Measurements from ENCODE around the gene SLC41A1. TPM values are rescaled to one million over a fixed set of nuclear protein-coding genes. Genes with fewer than 3 reads are reported as not detected.

Gene SLC41A1
- total RNA-seq, 1 experiment from 2014 or later = 49.7 TPM

- BruUV-seq (replicated peaks) = no TSS peak
- DNase-seq (ENCODE audit: unreplicated experiment) = no peak
- Mint-ChIP-seq H3K9me3 (ENCODE audit: unreplicated experiment) (no peaks in the 10 kb centered on the region), H3K4me3 (ENCODE audit: unreplicated experiment) (no peak overlapping the region), H3K4me1 (ENCODE audit: insufficient read depth, unreplicated experiment) (no peaks in the 10 kb centered on the region), H3K36me3 (ENCODE audit: insufficient read depth, unreplicated experiment) (no peaks in the 10 kb centered on the region), H3K27ac (ENCODE audit: low read depth, unreplicated experiment) (no peak overlapping the region), H3K27me3 (ENCODE audit: insufficient read depth, unreplicated experiment) (no peaks in the 10 kb centered on the region)
- POLR2A ChIA-PET = interaction anchor here (1.5 kb wide), 1 partner anchor 8 kb away, joined by 11 read pairs; the partner anchor contains the start of gene RAB29
- TF ChIP-seq CTCF (IDR thresholded peaks at IDR 0.05; ENCODE audit: unreplicated experiment) = no peak
- intact Hi-C loops (cut with micrococcal nuclease) = no loop called here
- CTCF ChIA-PET = interaction anchor here (0.6 to 3.3 kb wide), 4 partner anchors 55 to 194 kb away, joined by 3 to 23 read pairs (median 4); no protein-coding TSS in a partner anchor
These were observed 29.1 kb downstream of the SLC41A1 start for GRCh38 chr1:205783904-205784303.

DNA sequence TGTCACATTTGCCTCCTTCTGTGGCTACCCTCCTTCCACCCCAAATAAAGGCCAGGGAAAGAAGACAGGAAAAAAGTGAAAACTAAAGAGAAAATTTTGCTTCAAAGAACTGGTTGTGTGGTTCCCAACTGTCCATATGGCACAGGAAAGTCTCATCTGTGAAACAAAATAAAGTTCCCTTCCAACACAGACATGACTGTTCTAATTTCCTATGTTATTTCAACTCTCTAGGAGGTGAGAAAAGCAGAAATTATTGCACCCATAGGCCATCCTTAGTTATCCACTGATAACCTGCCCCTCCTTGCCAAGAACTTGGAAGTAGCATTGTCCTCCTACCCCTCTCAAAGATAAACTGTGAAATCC lies 29.6 kb downstream of the SLC41A1 start:
- intact Hi-C loops (cut with micrococcal nuclease) = no loop called here
- POLR2A ChIA-PET = interaction anchor here (1.6 kb wide), 1 partner anchor 8 kb away, joined by 6 read pairs; no protein-coding TSS in a partner anchor
- H3K36me3 Mint-ChIP-seq (ENCODE audit: insufficient read depth, unreplicated experiment) = no peaks in the 10 kb centered on the region
- no peak overlapping the region for H3K4me3 Mint-ChIP-seq (ENCODE audit: unreplicated experiment)
- no peak overlapping the region for H3K27ac Mint-ChIP-seq (ENCODE audit: low read depth, unreplicated experiment)
- no peak for DNase-seq (ENCODE audit: unreplicated experiment)
- TF ChIP-seq CTCF (IDR thresholded peaks at IDR 0.05; ENCODE audit: unreplicated experiment) = no peak
- H3K27me3 Mint-ChIP-seq (ENCODE audit: insufficient read depth, unreplicated experiment) = no peaks in the 10 kb centered on the region
- CTCF ChIA-PET = interaction anchor here (1.7 kb wide), 1 partner anchor 194 kb away, joined by 11 read pairs; no protein-coding TSS in a partner anchor
- no TSS peak for BruUV-seq (replicated peaks)
- H3K4me1 Mint-ChIP-seq (ENCODE audit: insufficient read depth, unreplicated experiment) = no peaks in the 10 kb centered on the region
- no peaks in the 10 kb centered on the region for H3K9me3 Mint-ChIP-seq (ENCODE audit: unreplicated experiment)

DNA sequence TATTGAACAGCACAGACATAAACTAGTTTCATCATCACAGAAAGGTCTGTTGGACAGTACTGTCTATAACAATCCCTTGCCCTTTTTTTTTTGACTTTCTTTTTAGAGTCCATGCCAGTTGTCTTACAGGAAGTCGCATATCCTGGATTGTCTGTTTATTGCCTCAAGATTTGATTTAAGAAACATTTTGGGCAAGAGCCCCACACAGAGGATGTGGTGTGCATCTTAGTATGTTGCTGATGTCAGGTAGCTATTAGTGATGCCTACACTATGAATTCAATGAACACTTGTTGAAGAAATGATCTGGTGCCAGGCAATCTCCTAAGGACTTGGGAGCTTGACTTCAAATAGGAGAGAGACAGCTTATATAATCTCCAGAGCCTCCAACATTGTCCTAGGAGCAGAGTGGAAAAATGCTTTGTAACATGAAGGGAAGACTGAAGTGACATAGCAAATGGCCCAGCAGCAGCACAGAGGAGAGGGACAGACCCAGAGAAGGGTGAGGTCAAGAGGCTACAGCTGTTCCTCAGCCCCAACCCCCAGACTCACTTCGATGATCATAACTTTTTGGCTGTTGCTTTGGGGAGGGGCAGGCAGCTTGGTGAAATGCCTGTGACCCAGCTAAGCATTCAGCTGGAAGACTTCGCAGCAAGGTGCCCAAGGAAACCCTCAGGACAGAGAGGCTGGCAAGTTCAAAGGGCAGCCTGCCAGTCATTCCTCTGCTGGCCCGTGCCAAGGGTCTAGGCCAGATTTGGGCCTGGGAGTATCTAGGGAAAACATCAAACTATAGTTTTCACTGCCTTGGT lies 30.2 kb downstream of the SLC41A1 start:
- POLR2A ChIA-PET = interaction anchor here (1.0 to 1.9 kb wide), 3 partner anchors 9 to 46 kb away, joined by 3 to 6 read pairs (median 5); partner anchors contain the start of gene SLC41A1
- H3K4me1 Mint-ChIP-seq (ENCODE audit: insufficient read depth, unreplicated experiment) = no peaks in the 10 kb centered on the region
- no peak overlapping the region for H3K4me3 Mint-ChIP-seq (ENCODE audit: unreplicated experiment)
- BruUV-seq (replicated peaks) = no TSS peak
- DNase-seq (ENCODE audit: unreplicated experiment) = no peak
- intact Hi-C loops (cut with micrococcal nuclease) = no loop called here
- TF ChIP-seq CTCF (IDR thresholded peaks at IDR 0.05; ENCODE audit: unreplicated experiment) = no peak
- no peaks in the 10 kb centered on the region for H3K9me3 Mint-ChIP-seq (ENCODE audit: unreplicated experiment)
- CTCF ChIA-PET = interaction anchor here (0.6 to 2.3 kb wide), 7 partner anchors 8 to 195 kb away, joined by 3 to 28 read pairs (median 6); no protein-coding TSS in a partner anchor
- no peaks in the 10 kb centered on the region for H3K36me3 Mint-ChIP-seq (ENCODE audit: insufficient read depth, unreplicated experiment)
- H3K27ac Mint-ChIP-seq (ENCODE audit: low read depth, unreplicated experiment) = no peak overlapping the region
- no peaks in the 10 kb centered on the region for H3K27me3 Mint-ChIP-seq (ENCODE audit: insufficient read depth, unreplicated experiment)

- Mint-ChIP-seq H3K9me3 (ENCODE audit: unreplicated experiment) (no peaks in the 10 kb centered on the region), H3K27ac (ENCODE audit: low read depth, unreplicated experiment) (no peak overlapping the region), H3K4me3 (ENCODE audit: unreplicated experiment) (no peak overlapping the region), H3K36me3 (ENCODE audit: insufficient read depth, unreplicated experiment) (no peaks in the 10 kb centered on the region), H3K4me1 (ENCODE audit: insufficient read depth, unreplicated experiment) (peaks cover 14% of the 10 kb centered on the region), H3K27me3 (ENCODE audit: insufficient read depth, unreplicated experiment) (no peaks in the 10 kb centered on the region)
- DNase-seq (ENCODE audit: unreplicated experiment) = no peak
- intact Hi-C loops (cut with micrococcal nuclease) = no loop called here
- POLR2A ChIA-PET = interaction anchor here (0.6 kb wide), 1 partner anchor 65 kb away, joined by 5 read pairs; no protein-coding TSS in a partner anchor
- BruUV-seq (replicated peaks) = no TSS peak
- CTCF ChIA-PET = no interaction called here
- peak; percentile 9 for TF ChIP-seq CTCF (IDR thresholded peaks at IDR 0.05; ENCODE audit: unreplicated experiment)
These were observed 32.7 kb downstream of the SLC41A1 start for GRCh38 chr1:205780335-205780734.
